GM12875 (cell line): ENCODE measurements around the gene SEMA4D.
"Not testable (repeated sequence)": the region's sequence is repeated elsewhere in the genome, so short reads cannot be mapped to it uniquely, and the experiment has no call there.

ENCODE experiments used
- H3K4me3 ChIP-seq: one replicate; pipeline ENCODE4 v1.5.1; 2011; ENCODE audit warnings: low read depth, low read length, control low read depth
- TF ChIP-seq, protein P1 (sequence below): IDR thresholded peaks from 2 replicates; pipeline ENCODE4 v1.5.1; 2011; ENCODE audit warnings: low read depth, mild to moderate bottlenecking, control low read depth, inconsistent platforms, low read length, moderate library complexity, borderline replicate concordance; ENCODE audit not compliant: insufficient read depth

The SEMA4D gene

DNA sequence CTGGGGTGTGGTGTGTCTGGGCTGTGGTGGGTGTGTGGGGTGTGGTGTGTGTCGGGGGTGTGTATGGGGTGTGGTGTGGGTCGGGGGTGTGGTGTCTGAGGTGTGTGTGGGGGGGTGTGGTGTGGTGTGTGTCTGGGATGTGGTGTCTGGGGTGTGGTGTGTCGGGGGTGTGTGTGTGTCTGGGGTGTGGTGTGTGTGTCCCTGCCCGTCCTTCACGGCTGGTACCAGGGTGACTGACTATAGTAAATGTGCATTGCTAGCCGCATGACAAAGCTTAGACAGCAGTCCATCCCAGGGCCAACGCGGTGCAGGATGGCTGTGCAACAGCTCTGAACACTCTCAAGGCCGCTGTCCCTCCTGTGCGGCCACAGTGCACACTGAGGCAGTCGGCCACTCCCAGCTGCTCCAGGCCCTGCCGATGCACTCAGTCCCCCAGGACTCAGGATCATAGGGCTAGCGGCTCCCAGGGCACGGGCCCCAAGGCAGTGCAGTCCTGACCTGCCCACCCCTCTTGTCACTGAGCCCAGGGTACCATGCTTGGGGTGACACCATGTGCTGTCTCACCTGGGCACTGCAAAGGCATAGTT lies 125.6 kb downstream of the SEMA4D start:
- TF ChIP-seq, protein P1, sequence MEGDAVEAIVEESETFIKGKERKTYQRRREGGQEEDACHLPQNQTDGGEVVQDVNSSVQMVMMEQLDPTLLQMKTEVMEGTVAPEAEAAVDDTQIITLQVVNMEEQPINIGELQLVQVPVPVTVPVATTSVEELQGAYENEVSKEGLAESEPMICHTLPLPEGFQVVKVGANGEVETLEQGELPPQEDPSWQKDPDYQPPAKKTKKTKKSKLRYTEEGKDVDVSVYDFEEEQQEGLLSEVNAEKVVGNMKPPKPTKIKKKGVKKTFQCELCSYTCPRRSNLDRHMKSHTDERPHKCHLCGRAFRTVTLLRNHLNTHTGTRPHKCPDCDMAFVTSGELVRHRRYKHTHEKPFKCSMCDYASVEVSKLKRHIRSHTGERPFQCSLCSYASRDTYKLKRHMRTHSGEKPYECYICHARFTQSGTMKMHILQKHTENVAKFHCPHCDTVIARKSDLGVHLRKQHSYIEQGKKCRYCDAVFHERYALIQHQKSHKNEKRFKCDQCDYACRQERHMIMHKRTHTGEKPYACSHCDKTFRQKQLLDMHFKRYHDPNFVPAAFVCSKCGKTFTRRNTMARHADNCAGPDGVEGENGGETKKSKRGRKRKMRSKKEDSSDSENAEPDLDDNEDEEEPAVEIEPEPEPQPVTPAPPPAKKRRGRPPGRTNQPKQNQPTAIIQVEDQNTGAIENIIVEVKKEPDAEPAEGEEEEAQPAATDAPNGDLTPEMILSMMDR: no peak
- no peak overlapping the region for H3K4me3 ChIP-seq

DNA sequence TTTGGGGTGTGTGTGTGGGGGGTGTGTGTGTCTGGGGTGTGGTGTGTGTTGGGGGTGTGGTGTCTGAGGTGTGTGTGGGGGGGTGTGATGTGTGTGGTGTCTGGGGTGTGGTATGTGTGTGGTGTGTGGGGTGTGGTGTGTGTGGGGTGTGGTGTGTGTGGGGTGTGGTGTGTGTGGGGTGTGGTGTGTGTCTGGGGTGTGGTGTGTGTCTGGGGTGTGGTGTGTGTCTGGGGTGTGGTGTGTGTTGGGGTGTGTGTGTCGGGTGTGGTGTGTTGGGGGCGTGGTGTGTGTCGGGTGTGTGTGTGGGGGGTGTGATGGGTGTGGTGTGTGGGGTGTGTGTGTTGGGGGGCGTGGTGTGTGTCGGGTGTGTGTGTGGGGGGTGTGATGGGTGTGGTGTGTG lies 126.1 kb downstream of the SEMA4D start:
- not testable (repeated sequence) for H3K4me3 ChIP-seq

- no peak overlapping the region for H3K4me3 ChIP-seq
- TF ChIP-seq, protein P1: no peak
These were observed 127.3 kb downstream of the SEMA4D start for GRCh38 chr9:89370593-89370992.

DNA sequence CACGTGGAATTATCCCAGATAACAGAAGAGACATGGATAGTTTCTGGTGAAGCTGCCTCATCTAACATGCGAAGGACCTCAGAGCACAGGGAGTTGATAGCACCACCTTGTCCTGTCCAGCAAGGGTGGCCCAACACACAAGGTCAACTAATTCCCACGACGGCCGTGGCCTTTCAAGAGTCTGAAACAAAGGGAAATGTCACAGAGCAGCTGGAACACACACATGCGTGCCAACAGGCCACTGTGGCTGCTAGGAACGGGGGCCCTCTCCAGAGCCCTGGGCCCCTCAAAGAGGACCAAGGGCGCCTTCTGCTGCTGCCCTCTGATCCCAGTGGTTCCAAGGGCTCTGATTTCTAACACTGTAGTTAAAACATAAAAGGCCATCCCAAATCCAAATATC lies 128.9 kb downstream of the SEMA4D start:
- no peak overlapping the region for H3K4me3 ChIP-seq
- TF ChIP-seq, protein P1: no peak

- TF ChIP-seq, protein P1: no peak
- no peak overlapping the region for H3K4me3 ChIP-seq
These were observed 129.4 kb downstream of the SEMA4D start for GRCh38 chr9:89368550-89368949.

DNA sequence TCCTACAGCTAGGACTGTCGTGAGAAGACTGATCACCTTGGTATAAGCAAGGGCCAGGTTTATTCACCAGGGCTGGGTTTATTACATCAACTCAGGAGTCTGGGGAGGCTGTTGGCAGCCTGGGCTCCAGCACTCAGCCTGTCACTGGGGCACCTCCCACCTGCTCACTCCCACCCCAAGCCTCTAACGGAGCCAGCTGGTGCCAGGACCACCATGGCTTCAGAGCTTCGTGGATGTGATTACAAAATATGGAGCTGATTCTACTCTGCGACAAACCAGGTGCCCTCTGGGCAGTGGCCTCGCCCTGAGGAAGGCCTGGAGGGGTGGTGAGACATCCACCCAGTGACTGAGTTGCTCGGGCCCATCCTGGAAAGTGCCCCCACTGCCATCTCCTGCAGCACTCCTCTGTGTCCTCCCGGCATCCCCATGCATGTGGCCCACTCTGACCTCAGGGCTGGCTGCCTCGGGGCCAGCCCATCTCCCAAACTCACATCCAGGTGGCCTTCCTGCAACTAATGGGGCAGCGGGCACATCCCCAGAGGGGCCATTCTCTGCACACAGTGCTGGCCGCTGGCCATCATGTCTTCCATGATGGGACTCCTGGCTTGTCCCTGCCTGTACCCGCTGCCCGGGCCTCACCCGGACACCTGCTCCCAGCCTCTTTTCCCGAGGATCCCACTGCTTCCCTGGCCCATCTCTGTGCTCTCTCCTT lies 130.0 kb downstream of the SEMA4D start:
- TF ChIP-seq, protein P1: no peak
- no peak overlapping the region for H3K4me3 ChIP-seq

- no peak overlapping the region for H3K4me3 ChIP-seq
- TF ChIP-seq, protein P1: no peak
These were observed 130.6 kb downstream of the SEMA4D start for GRCh38 chr9:89367281-89367680.
